GM19025 (cell line): Measurements from ENCODE around the gene LIM2.
"Not testable (repeated sequence)": the region's sequence is repeated elsewhere in the genome, so short reads cannot be mapped to it uniquely, and the experiment has no call there.

Experiments used
- ATAC-seq: cut with Tn5 transposase; IDR thresholded peaks from one replicate; pipeline ENCODE4 v1.9.1; 2021; ENCODE audit warnings: mild to moderate bottlenecking, low read depth, moderate library complexity; ENCODE audit not compliant: unreplicated experiment

Gene LIM2, protein sequence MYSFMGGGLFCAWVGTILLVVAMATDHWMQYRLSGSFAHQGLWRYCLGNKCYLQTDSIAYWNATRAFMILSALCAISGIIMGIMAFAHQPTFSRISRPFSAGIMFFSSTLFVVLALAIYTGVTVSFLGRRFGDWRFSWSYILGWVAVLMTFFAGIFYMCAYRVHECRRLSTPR

DNA sequence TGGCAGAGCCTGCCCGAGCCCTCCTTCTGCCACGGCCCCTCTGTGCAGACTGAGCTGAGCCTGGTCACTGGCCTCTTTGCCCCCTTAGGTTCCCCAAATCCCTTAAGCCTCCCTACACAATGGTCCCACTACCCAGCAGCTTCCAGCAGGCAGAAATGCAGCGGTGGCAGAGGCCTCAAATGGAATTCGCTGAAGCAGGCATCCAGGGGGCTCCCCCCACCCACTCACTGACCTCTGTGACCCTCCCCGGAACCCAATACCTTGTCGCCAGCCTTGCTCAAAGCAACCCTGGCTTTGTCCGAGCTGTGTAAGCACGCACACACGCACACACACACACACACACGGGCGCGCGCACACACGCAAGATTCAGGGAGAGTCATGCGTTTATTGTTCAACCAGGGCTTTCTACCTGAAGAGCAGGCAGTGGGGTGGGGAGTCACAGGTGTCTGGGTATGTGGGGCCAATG, at the start of gene LIM2:
Gene LIM2 (minus strand): TSS at position 51 of the 466 bp plus-strand sequence. CDS start 531 bp downstream, outside the sequence.
- no peak for ATAC-seq

DNA sequence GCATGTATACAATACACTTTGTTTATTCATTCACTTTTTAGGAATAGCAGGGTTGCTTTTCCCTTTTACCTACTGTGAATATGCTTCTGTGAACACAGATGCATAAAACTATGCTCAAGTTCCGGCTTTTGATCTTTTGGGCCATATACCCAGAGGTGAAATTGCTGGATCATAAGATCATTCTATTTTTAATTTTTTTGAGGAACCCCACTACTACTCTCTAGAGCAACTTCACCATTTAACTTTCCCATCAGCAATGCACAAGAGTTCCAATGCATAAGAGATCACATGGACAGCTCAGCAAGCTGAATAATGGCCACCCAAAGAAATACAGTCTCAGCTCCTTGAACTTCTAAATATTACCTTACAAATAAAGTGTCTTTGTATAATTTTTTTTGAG, 46.7 kb upstream of the LIM2 start:
- ATAC-seq, result no peak

DNA sequence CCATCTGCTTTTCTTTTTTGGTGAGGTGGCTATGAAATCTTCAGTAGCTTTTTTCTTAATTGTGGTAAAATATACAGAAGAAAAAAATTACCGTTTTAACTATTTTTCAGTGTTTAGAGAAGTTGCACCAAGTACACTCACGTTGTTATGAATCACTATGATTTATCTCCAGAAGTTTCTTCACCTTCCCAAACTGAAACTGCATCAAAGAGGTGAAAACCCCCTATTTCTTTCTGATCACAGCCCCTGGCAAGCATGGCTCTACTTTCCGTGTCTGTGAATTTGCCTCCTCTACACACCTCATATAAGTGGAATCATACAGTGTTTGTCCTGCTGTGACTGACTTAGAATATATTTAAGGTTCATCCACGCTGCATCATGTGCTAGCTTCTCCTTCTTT, 45.3 kb upstream of the LIM2 start:
- ATAC-seq, result no peak

DNA sequence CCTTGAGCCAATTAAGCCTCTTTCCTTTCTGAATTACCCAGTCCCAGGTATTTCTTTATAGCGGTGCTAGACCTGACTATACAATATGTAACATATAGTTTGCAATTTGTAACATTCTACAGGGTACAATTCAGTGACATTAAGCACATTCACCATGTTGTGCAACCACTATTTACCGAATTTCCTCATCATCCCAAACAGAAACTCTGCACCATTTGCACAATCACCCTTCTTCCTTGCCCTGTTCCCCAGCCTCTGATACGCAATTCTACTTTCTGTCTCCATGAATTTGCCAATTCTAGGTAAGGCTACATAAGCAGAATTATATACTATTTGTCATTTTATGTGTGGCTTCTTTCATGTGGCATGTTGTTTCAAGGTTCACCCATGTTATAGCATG, 43.4 kb upstream of the LIM2 start:
- ATAC-seq, result no peak

DNA sequence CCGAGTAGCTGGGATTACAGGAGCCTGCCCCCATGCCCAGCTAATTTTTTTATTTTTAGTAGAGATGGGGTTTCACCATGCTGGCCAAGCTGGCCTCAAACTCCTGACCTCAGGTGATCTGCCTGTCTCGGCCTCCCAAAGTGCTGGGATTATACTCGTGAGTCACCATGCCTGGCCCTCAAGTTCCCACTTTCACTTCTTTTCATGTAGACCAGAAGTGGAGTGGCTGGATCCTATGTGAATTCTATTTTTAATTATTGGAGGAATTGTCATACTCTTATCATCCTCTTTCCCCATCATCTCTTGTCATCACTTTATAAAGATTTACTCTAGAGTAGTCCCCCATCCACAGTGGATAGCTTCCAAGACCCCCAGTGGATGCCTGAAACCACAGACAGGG, 42.4 kb upstream of the LIM2 start:
- no peak for ATAC-seq

DNA sequence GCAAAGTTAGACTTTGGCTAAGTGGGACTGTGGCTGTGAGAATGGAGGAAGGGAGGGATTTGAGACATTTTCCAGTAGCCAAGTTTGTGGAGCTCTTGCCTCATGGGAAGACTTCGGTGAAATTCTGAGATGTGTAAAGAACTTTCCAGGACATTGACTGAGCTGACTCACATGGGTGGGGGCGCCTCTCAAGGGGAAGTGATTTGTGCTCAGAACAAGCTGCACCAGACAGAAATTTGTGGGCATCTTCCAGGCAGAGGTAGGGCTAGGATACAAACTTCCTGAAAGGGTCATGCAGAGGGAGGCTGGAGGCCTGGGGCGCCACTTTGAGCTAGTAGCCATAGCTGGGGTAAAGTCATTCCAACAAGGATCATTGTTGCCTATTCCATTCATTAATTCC, 39.4 kb upstream of the LIM2 start:
- no peak for ATAC-seq

DNA sequence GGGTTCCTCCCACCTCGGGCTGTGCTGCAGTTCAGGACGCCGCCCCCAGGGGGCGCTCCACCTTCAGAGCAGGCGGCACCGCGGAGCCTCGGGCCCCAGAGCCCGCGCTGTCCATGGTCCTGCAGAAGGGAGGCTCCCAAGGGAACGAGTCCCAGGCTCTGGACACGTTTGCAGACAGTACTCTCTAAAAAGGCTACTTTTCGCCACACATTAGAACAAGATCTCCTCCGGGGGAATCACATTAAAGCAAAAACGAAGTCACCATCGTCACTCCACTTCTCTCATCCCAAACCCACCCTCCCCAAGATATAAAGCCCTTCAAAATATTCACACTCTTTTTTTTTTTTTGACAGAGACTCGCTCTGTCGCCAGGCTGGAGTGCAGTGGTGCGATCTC, 34.3 kb upstream of the LIM2 start:
- ATAC-seq, result no peak

DNA sequence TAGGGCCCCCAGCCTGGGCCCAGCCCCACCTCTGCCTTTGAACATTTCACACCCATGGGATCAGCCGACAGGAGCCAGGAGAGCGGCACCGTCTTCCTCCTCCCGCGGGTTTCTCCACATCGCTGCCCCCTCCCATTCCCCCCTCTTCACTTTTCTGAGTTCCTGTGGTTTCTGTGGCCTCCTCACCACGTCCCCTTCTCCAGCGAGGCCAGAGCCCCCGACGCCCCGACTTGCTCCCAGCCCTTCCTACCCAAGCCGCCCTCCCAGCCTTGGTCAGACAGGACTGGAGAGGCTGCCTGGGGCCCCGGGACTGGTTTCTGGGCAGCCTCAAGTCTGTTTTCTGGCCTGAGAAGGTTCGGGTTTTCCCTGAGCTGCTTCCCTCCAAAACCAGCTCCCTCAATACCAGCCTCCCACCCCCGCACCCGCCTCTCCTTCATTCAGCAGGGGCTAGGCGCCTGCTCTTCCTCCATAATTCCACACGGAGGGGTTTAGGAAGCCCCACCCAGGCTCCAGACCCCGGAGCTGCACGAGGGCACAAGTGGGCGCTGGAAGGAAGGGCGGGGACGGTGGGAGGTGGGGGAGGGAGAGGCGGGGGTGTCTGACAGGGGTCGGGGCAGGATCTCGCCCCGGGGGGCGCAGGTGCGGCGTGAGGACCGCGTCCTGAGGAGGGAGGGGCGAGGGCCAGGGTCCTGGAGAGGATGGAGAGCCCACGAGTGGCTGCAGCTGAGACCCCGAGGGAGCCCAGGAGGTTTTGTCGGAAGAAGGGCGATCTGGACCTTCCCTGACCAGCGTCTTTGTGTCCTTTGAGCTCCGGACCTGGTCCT, 33.7 kb upstream of the LIM2 start:
- ATAC-seq, result no peak

DNA sequence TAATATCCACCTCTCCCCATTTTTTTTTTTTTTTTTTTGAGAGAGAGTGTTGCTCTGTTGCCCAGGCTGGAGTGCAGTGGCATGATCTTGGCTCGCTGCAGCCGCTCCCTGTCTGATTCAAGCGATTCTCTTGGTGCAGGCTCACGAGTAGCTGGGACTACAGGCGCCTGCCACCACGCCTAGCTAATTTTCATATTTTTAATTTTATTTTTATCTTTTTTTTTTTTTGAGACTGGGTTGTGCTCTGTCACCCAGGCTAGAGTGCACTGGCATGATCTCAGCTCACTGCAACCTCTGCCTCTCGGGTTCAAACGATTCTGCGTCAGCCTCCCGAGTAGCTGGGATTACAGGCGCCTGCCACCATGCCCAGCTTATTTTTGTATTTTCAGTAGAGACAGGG, 32.7 kb upstream of the LIM2 start:
- not testable (repeated sequence) for ATAC-seq

DNA sequence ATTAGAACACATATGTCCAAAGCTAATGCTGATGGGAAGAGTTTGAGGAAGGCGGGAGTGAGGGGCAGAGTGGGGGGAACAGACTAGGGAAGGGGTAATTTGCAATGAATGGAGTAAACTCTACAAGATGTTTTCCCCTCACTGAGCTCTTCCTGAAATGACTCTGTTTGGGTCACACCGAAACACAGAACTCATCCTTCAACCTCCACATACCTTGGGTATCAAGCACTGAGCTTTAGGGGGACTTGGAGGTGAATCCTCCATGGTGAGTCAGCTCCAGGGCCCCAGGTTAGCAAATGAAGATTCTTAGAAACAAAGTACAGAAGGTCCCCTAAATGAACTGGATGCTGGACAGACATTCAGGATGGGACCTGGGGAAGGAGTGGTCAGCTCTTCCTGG, 30.9 kb upstream of the LIM2 start:
- ATAC-seq, result no peak

DNA sequence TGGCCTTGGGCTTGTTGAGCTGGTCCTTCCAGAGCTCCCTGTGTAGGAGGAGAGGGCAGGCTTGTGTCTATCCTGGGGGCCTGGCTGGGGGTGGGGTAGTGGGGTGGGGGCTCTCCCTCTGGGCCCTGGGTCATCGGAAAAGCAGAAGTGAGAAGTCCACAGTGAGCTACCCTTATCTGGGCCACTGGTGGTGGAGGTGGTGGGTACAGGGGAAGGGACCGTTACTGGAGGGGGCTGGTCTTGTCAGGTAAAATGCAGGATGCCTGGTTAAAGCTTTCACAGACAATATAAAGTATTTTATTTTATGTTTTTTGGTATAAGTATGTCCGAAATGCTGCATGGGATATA, 30.0 kb upstream of the LIM2 start:
- no peak for ATAC-seq

DNA sequence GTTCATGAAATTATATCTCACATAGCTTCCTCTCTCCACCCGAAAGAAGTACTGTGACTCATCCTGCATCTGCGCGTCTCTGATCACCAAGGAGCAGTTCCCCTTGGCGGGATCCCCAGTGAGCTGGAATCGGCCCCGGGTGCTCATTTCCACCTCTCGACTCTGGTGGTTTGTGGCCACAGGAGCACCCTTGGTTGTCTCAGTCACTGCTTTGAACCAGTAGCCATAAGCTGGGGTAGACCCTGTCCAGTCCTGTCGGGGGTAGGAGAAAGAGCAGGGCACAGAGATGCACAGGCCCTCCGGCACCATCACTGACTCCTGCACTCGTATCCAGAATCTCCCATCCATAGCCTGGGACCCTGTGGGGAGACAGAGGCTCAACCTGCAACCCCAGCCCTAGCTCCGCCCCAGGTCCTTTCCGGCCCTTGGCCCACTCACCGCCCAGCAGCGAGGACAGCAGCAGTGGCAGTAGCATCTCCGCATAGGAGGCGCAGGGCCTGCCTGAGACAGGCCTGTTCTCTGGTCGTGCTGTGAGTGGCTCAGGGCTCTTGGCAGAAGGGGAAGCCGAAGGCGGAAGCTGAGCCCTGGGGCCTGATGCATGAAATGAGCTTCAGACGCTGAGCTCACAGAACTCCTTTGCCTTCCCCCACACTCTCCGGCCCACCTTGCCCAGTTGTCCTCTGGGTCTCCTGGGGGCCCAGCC, 29.5 kb upstream of the LIM2 start, which contains the start of gene SIGLEC10:
Gene SIGLEC10 (minus strand): TSS at position 536 of the 703 bp plus-strand sequence. CDS start 61 bp downstream, at position 475.
- ATAC-seq, result no peak

DNA sequence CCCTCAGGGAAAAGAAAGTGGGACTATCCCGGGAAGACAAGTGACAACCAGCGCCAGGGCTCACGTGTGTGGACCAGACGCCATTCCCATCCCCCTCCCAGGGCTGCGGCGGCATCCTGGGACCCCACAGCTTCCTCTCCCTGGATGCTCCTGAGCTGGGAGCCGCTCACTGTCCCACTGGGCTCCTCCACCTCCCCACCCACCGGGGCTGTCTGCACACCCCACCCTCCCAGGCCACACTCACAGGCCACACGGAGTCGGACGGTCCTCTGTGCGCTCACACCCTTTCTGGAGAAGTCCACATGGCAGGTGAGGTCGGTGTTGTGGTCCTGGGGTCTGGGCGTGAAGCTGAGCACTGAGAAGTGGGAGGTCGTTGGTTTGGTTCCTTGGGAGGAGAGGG, 28.6 kb upstream of the LIM2 start:
- not testable (repeated sequence) for ATAC-seq

DNA sequence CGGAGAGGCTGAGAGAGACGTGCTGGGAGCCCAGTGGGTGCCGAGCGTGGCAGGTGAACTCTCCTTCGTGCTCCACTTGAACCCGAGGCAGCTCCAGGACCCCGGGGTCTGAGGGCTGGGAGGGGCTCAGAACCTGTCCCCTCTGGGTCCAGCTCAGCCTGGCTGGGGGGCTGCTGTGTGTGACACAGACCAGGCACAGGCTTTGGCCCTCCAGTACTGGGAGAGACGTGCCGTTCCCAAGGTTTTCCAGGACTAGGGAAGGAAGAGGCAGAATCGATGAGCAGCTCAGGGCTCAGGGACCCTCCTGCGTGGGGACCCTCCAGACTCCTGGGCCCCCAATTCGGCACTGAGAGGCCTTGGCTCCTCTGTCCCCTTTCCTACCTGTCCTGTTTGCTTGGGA, 27.4 kb upstream of the LIM2 start:
- ATAC-seq, result no peak

DNA sequence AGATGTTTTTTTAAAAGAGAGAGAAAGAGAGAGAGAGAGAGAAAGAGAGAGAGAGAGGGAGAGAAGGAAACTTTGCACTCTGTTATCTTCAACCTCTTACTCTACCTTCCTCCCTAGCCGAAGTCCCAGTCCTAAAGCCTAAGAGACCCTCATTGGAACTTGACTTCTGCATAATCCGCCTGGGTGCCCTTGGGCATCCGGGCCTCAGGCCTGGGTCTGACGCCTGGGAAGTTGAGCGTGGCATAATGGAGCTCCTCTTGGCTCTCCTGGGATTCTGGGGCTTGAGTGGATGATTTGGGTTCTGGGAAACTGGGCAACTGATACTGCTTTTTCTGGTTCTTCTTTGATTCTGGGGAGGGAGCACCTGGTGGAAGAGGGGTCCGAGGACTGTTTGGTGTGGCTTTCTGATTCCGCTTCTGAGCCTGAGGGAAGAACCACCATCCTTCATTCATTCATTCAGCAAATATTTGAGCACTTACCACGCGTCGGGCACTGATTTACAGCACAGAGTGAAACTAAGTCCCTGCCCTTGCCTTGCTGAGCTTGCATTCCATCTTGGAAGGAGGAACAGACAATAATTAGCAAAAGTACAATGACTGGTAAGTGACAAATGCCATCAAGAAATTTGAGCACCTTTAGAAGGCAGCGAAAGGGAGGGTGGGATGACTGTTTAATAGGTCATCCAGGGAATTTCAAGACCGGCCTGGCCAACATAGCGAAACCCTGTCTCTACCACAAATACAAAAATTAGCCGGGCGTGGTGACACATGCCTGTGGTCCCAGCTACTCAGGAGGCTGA, 23.4 kb upstream of the LIM2 start:
- ATAC-seq, result no peak

DNA sequence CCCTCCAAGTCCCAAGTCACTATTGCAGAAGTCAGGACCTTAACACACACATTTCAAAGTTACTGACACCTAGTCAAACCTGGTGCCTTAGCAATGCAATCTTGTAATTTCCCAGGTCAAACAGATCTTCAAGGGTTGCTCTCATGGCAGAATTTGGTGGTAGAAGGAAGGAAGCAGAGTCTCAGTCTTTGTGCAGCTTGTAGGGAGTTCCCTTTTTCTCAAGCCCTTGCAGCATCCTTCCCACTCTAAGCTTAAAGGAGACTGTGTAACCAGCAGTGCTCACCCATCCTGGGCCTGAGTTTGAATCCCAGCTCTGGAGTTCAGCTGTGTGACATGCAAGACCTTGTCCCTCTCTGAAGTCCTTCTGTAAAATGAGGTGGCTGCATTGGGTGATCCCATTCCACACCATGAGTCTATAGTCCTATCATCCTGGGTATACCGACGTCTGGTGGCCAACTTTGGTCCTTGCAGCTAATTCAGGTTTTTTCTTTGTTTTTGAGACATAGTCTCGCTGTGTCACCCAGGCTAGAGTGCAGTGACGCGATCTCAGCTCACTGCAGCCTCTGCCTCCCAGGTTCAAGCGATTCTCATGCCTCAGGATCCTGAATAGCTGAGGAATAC, 19.8 kb upstream of the LIM2 start:
- no peak for ATAC-seq

DNA sequence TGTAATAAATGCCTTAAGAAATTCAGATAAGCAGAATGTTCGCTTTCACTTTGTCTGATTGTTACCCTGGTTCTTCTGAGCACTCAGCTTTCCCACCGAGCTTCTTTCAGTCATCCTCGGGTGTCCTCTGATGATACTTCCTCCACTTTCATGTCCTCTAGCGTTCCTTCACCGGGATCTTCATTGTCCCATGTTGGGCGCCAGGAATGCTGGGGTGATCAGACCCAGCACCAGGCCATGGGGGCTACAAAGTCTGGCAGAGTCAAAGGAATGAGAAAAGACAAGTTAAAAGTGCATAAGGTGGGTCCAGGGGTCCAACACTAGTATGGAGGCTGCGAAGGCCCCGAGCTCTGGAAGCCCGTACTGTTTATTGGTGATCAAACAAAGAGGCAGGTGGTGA, 14.3 kb upstream of the LIM2 start:
- ATAC-seq, result no peak

DNA sequence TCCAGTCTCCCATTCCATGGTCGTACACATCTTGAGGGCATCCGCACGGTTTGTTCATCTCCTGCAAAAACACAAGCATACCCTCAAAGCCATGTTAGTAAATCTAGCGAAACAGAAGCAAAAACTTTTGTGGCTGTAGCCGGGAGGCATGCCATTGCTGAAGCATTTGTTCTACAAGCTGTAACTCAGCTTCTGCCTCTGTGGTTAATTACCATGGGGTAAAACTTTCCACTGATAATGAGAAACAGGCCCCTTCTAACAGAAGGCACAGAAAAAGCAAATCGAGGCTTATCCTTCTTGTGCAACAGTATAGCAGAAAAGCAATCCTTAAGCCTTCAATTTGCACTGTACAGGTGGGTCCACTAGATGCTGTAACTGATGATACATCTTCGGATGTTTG, 12.2 kb upstream of the LIM2 start:
- not testable (repeated sequence) for ATAC-seq

DNA sequence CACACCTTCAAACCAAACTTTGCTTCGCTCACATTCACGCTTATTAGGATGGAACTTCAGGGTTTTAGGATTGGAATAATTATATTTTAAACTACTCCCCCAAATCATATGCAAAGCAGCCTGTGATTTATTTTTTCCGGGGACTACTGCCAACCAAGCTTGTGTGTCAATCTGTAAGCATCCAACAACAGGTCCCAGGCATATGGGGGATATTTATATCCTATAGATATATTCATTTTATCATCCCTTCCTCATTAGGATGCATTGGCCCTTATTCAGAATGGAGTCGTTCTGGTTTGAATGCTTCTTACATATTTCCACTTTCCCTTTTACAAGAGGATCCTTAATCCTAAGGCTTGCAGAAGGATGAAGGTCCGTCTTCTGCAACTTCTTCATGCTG, 11.5 kb upstream of the LIM2 start:
- ATAC-seq, result no peak

DNA sequence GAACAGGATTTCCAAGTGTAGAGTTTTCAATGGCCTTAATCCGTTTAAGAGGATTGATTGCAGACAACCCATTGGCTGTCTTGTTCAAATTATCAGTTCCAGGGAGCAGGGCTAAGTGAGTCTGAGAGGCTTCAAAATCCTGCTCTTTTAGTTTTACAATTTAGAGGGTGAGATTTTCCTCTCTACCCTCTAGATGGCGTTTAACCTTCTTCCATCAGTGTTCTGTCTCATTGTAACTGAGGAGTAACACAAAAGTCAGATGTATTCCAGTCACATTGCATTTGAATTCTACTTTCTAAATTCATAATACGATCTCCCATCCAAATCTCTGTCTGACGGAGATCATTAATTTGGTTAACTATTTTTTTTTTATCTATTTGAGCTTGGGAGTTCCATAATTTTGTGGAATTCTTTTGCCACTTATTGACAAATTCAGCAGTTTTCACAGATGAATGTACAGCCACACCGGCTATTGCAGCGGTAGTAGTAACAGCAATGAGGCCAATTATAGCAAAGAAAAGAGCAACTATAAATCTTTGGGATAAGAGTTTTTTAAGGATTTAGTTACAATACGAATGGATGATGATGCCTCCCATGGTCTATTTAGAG, 10.4 kb upstream of the LIM2 start:
- no peak for ATAC-seq
